ENCODE data around the gene RFESD. TPM values are rescaled to one million over a fixed set of nuclear protein-coding genes. Genes with fewer than 3 reads are reported as not detected.

The RFESD gene
- total and polyA plus RNA-seq, 2 of the 8 experiments (the other 6 are each of a cell fraction or from before 2014, with no cell fraction given): 1.7 to 2.0 TPM

DNA sequence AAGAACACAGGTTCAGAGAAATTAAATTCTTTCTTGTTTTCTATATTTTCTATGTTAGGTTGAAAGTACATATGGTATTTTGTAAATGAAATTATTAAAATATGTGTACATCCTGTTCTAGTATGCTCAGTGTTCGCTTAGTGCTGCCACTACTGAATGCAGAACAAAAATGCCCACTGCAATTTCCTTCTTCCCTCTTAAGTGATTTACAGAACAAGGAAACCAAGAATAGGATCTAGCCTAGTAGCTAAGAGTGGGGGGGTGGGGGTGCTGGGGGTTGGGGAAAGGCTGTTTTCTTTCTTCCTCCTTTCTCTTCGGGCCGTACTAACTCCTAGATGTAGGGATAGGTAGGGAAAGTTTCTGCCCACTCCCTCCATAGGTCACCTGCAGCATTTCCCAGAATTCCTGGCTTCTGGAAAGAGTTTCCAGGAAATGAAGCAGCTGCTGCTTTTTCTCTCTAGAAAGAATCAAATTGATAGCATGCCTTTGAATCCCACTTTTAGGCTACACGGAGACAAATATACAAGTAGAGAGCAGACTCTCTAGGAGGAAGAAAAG, 20.6 kb downstream of the RFESD start:
- no peaks in the 10 kb centered on the region for H3K36me3 ChIP-seq (ENCODE audit: control insufficient read depth in 2 of 4, insufficient read depth in 4 of 4, low read length in 3 of 4)
- no peak overlapping the region for H3K14ac ChIP-seq (ENCODE audit: insufficient read length)
- no peak overlapping the region for H2AK5ac ChIP-seq (ENCODE audit: low read depth, low read length)
- no peak overlapping the region for H3K27ac ChIP-seq (ENCODE audit: low read depth, low read length)
- H3K79me1 ChIP-seq (ENCODE audit: low read depth, low read length): no peaks in the 10 kb centered on the region
- H3K4me2 ChIP-seq (ENCODE audit: insufficient read depth in 1 of 2, low read depth in 2 of 2, low read length in 2 of 2): no peak overlapping the region
- FAIRE-seq (no peak), DNase-seq (ENCODE audit: low read depth in 1 of 2, low spot score in 2 of 2) (no peak)
- H3K4ac ChIP-seq (replicated peaks; ENCODE audit: insufficient read length, low read depth, low read length): no peak overlapping the region
- WGBS, 2 experiments (ENCODE audit: extremely low coverage in 1 of 2, insufficient coverage in 1 of 2, insufficient read length in 1 of 2, insufficient replicate concordance in 2 of 2, low coverage in 1 of 2, low lambda C conversion rate in 2 of 2, missing lambda C conversion rate in 1 of 2): 93% methylated on average over 4 of the region's 4 CpGs; no CpG with 5 or more reads in 1 of the 2 experiments
- H3K4me3 ChIP-seq (ENCODE audit: extremely low read depth in 1 of 4, insufficient read depth in 2 of 4, low read depth in 3 of 4, low read length in 4 of 4): no peak overlapping the region
- H2BK120ac ChIP-seq (replicated peaks; ENCODE audit: low read depth, low read length): no peak overlapping the region
- TF ChIP-seq SIX5 (IDR thresholded peaks at IDR 0.05; ENCODE audit: low read depth, low read length): no peak
- TF ChIP-seq YY1 (IDR thresholded peaks at IDR 0.05; ENCODE audit: low read depth, low read length): no peak
- TF ChIP-seq SIRT6 (IDR thresholded peaks at IDR 0.05; ENCODE audit: low read length): no peak
- no peak for TF ChIP-seq TAF7 (optimal IDR thresholded peaks at IDR 0.05; ENCODE audit: borderline replicate concordance, low read depth, low read length)
- no peak for TF ChIP-seq SP4 (IDR thresholded peaks at IDR 0.05; ENCODE audit: low read length)
- TF ChIP-seq HDAC6 (IDR thresholded peaks at IDR 0.05; ENCODE audit: low read depth, low read length): no peak
- TF ChIP-seq, protein P1, sequence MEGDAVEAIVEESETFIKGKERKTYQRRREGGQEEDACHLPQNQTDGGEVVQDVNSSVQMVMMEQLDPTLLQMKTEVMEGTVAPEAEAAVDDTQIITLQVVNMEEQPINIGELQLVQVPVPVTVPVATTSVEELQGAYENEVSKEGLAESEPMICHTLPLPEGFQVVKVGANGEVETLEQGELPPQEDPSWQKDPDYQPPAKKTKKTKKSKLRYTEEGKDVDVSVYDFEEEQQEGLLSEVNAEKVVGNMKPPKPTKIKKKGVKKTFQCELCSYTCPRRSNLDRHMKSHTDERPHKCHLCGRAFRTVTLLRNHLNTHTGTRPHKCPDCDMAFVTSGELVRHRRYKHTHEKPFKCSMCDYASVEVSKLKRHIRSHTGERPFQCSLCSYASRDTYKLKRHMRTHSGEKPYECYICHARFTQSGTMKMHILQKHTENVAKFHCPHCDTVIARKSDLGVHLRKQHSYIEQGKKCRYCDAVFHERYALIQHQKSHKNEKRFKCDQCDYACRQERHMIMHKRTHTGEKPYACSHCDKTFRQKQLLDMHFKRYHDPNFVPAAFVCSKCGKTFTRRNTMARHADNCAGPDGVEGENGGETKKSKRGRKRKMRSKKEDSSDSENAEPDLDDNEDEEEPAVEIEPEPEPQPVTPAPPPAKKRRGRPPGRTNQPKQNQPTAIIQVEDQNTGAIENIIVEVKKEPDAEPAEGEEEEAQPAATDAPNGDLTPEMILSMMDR (IDR thresholded peaks at IDR 0.05; ENCODE audit: control extremely low read depth in 1 of 3, insufficient read depth in 1 of 3, low read depth in 1 of 3, low read length in 3 of 3): no peak
- H3K27me3 ChIP-seq (replicated peaks in 1 of 4; ENCODE audit: control insufficient read depth in 3 of 4, extremely low read depth in 1 of 4, insufficient read depth in 3 of 4, low read length in 3 of 4): no peaks in the 10 kb centered on the region
- no peaks in the 10 kb centered on the region for H3K9me3 ChIP-seq (ENCODE audit: insufficient read depth in 2 of 2, low read depth in 1 of 2, low read length in 1 of 2)
- CTCF ChIA-PET (ENCODE audit: partially characterized antibody): interaction anchor here (0.7 to 4.4 kb wide), 6 partner anchors 21 to 192 kb away, joined by 3 to 28 read pairs (median 3); partner anchors contain the start of gene RFESD
- H2BK5ac ChIP-seq (ENCODE audit: low read depth, low read length): no peak overlapping the region
- H2AFZ ChIP-seq (ENCODE audit: low read length): 0 out of 2 replicates have a peak overlapping the region, but pooled peaks have one; percentile 67
- no peak overlapping the region for H3K18ac ChIP-seq (ENCODE audit: extremely low read depth, low read length)
- H3K9ac ChIP-seq (replicated peaks in 1 of 4; ENCODE audit: extremely low read depth in 1 of 4, low read depth in 3 of 4, low read length in 3 of 4): no peak overlapping the region
- H4K91ac ChIP-seq (replicated peaks; ENCODE audit: insufficient read length, low read length): no peak overlapping the region
- H4K5ac ChIP-seq (ENCODE audit: insufficient read length, low read depth, low read length): no peak overlapping the region
- H2BK15ac ChIP-seq (ENCODE audit: low read length): no peak overlapping the region
- H3K79me2 ChIP-seq (ENCODE audit: control insufficient read depth in 1 of 2, insufficient read depth in 2 of 2, low read length in 2 of 2): no peaks in the 10 kb centered on the region
- no peak overlapping the region for H2BK20ac ChIP-seq (ENCODE audit: low read length)
- H4K8ac ChIP-seq (ENCODE audit: extremely low read depth, insufficient read depth, low read length): no peak overlapping the region
- no peaks in the 10 kb centered on the region for H3K23me2 ChIP-seq (ENCODE audit: low read depth, low read length)
- H3K23ac ChIP-seq (ENCODE audit: insufficient read length): no peak overlapping the region
- H2BK12ac ChIP-seq (ENCODE audit: low read depth, low read length): no peak overlapping the region
- H4K20me1 ChIP-seq (replicated peaks in 1 of 2; ENCODE audit: control insufficient read depth in 1 of 2, insufficient read depth in 2 of 2, low read length in 2 of 2): no peaks in the 10 kb centered on the region
- no peak overlapping the region for H3K56ac ChIP-seq (replicated peaks; ENCODE audit: insufficient read length, low read depth, low read length)
- POLR2A ChIA-PET (ENCODE audit: partially characterized antibody): interaction anchor here (1.2 kb wide), 1 partner anchor 44 kb away, joined by 3 read pairs; no protein-coding TSS in a partner anchor
- H3K4me1 ChIP-seq (replicated peaks in 1 of 4; ENCODE audit: control insufficient read depth in 3 of 4, insufficient read depth in 4 of 4, low read length in 3 of 4): no peaks in the 10 kb centered on the region

All from H1 (cell line).